NCI-H748 (cell line): Measurements from ENCODE around the gene DNAJB12.
"Not testable (repeated sequence)": the region's sequence is repeated elsewhere in the genome, so short reads cannot be mapped to it uniquely, and the experiment has no call there.

Source experiments
- DNase-seq: peaks from one replicate; lab custom pipeline; 2025; ENCODE audit not compliant: unreplicated experiment; lab: John Stamatoyannopoulos, UW

Gene DNAJB12

GRCh38 chr10:72354356-72355213, at the start of gene DNAJB12:
DNAJB12 (minus strand) TSS chr10:72354919; CDS start chr10:72354897, 22 bp downstream.
- DNase-seq: peak; percentile 96

- peak; percentile 15 for DNase-seq
Observed at GRCh38 chr10:72395581-72395980, 40.9 kb upstream of the DNAJB12 start.

DNA sequence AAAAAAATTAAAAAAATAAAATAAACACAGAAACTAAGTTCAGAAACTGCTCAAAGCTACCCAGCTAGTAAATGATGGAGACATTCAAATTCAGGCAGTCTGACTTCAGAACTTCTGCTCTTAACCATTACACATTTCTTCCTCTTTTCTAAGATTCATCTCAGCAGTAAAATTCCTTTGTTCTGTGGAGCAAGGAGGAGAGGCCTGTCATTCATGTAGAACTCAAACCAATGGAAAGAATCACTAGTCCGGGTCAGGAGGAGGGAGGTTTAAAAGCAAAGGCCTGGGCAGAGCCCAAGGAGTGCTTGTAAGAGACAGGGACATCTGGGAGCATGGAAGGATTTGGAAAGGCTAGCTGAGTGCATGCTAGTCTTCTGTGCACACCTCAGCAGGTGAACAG, 37.9 kb upstream of the DNAJB12 start:
- DNase-seq: no peak

DNA sequence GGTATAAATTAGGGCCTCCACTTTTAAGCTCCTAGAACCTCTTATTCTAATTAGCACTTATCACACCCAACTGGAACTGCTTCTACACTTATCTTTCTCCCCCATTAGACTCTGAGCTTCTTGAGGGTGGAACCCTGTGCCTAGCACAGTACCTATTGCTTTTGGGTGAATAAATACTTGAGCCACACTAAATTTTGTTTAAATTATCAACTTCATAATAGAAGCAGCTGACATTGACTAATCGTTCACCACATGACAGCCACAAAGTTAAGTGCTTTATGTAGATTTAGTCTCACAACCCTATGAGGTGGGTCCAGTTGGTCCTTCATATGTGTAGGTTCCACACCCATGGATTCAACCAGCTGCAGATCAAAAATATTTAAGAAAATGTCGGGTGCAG, 36.0 kb upstream of the DNAJB12 start:
- DNase-seq: no peak

- no peak for DNase-seq
Observed at GRCh38 chr10:72389716-72390115, 35.0 kb upstream of the DNAJB12 start.

GRCh38 chr10:72389014-72389413, 34.3 kb upstream of the DNAJB12 start:
- no peak for DNase-seq

- no peak for DNase-seq
Observed at GRCh38 chr10:72388062-72388461, 33.3 kb upstream of the DNAJB12 start.

DNA sequence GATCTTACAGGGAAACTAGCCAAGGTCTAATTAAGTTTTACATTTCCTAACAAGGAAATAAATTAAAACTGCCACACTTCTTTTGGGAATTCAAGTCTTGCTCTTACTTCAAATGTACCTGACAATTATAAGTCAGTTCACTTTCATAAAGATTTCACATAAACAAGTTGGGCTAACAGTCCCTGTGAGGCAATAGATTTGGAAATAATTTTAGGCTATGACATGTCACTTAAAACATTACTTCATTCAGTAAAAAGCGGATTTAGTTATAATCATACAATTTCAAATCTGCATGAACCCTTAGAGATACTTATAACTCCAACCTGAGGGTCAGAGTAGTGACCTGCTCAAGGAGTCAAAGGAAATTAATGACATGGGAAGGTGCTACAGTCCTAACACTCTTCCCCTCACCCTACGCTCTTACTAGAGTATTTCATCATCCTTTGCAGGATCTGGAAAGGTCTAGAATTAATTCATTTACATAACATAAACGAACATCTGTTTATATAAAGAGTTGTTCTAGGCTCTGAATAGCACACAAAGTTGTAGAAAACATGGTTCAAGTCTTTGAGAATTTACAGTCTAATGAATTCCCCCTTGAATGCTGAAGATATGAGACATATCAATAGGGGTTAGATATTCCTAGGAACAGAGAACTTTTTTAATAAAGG, 32.3 kb upstream of the DNAJB12 start:
- no peak for DNase-seq

- no peak for DNase-seq
Observed at GRCh38 chr10:72385724-72386123, 31.0 kb upstream of the DNAJB12 start.

- not testable (repeated sequence) for DNase-seq
Observed at GRCh38 chr10:72384982-72385381, 30.3 kb upstream of the DNAJB12 start.

DNA sequence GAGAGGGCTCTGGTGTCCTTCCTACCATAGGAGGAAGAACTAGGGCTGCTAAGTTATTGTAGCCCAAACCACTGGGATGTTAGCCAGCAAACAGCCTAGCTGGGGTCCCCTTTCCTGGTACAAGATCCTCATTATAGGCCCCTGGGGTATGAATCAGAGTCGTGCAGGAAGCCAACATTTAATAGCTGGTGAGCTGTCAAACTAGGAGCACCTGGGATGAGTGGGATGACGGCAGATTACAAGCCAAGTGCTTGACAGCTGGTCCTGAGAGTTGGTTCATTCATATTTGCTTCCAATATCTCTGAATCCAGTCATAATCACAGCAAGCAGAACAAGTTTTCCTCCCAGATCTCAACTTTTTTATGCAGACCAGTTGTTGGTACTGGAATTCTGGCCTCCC, 25.1 kb upstream of the DNAJB12 start:
- no peak for DNase-seq

- no peak for DNase-seq
Observed at GRCh38 chr10:72379062-72379461, 24.3 kb upstream of the DNAJB12 start.

DNA sequence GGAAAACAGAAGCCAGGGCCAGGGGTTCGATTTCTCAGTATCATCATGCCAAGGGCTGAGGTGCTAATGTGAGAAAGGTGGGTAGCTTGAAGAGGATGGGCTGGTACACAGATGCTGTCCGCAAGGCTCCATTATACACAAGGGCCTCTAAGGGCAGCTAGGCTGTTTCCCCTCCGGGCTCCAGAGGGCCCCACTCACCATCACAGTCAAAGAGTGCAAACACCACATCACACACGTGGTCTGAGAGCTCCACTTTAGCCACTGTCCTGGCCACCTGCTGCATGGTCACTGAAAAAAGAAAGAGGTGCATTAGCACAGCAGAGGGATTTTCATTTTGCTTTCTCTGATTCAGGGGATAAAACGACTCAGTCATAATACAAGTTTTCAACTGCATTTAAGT, 20.9 kb upstream of the DNAJB12 start:
- peak; percentile 5 for DNase-seq

DNA sequence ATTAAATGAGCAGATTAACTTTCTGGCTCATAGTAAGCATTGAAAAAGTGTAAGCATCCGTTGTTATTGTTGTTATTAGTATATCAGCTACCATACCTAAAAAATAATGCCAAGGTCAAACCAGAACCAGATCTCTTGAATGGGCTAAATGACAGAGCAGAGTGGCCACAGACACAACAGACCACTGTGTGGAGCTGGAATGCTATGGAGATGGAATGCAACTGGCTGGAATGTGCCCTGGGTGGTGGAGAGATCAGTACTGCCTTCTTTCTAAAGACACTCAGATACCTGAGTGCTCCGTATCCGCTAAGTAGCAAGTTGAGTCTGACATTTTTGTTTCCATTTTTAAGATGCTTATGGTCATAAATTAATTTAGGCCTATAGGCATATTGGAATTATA, 20.5 kb upstream of the DNAJB12 start:
- no peak for DNase-seq

- DNase-seq: no peak
Observed at GRCh38 chr10:72370201-72370722, 15.5 kb upstream of the DNAJB12 start.

DNA sequence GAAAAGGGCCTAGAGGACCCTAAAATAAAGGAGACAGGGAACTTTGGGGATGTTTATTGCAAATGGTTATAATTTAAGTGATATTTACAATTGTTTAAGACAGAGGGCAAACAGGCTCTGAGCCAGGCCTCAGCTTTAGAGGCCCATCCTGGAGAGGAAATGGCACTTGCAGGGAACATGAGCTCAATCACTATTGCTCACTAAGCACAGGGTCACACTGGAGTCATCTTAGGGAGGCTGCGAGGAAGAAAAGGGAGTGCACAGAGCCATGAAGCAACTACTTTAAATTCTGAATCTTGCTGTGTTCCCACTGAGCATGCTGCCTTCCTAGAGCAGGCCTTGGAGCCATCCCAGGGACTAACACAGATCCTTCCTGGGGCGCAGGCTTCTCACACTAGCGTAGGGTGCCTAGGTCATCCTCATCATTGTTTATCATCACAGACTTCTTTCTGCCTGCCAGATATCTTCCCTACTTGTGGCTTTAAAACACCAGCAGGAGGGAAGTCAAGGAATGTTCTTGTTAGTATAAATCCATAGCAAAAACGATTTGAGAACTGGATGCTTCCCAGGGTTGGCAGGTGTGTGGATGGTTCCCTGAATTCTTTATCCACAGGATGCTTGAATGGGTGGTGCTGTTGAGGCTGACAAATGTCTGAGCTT, 12.7 kb upstream of the DNAJB12 start:
- DNase-seq: no peak

- no peak for DNase-seq
Observed at GRCh38 chr10:72365106-72365895, 10.6 kb upstream of the DNAJB12 start.

DNA sequence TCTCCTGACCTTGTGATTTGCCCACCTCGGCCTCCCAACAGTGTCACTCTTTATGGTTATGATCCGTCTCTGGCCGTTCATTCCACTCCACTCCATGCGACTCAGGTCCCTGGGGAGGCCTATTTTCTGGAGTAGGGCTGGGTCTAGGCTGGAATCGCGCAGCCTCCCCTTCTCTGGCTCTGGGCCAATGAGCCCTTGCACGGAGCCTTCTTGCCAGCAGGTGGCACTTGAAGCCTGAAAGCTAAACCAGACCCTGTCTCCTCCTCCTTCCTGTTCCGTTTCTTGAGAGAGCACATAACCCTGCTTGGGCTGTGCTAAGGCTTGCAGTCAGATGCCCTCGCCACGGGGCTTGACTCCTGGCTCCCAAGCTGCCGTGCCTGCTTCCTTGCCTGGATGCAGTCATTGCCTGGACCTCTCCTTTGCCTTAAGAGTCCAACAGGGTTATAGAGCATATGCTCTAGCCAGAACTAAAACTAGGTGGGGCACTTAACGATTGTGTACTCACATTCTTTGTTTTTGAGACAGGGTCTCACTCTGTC, 9.6 kb upstream of the DNAJB12 start:
- DNase-seq: peak; percentile 82

- DNase-seq: no peak
Observed at GRCh38 chr10:72356987-72357386, 2.3 kb upstream of the DNAJB12 start.

DNA sequence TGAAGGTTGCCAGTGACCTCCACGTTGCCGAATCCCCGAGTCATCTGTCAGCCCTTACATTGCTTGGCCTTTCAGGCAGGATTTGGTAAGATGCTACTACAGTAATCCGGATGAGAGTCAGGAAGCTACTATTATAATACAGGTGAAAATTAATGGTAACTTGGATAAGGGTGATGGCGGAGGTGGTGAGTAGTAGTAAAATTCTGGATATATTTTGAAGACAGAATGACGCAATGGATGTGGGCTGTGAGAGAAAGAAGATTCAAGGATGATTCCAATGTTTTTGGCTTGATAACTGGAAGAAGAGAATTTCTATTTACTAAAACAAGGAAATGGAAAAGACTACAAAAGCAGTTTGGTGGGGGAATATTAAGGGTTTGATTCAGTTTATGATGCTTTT, 1.4 kb upstream of the DNAJB12 start:
- DNase-seq: no peak

GRCh38 chr10:72355214-72355555, 466 bp upstream of the DNAJB12 start:
- no peak for DNase-seq
